T-cell (primary cell): ENCODE measurements around the gene OCLN. TPM values are rescaled to one million over a fixed set of nuclear protein-coding genes. Genes with fewer than 3 reads are reported as not detected.
A peak's percentile ranks its signal among the peaks of the same experiment; 100 is the strongest.
"Not testable (repeated sequence)": the region's sequence is repeated elsewhere in the genome, so short reads cannot be mapped to it uniquely, and the experiment has no call there.

Experiments used
- ATAC-seq, 4 experiments: fragments of 200-7000 bp in 3 of 4; fragments of 150-1000 bp in 1 of 4; cut with Tn5 transposase; replicated peaks in 1 of 4; 1 replicate in 3 of 4; 2 replicates in 1 of 4; pipeline ENCODE4 v1.10.0; 2021; ENCODE audit warnings: moderate library complexity in 3 of 4, mild to moderate bottlenecking in 2 of 4, moderate number of reproducible peaks in 1 of 4
- CTCF ChIA-PET, 2 donors: fragments of 300-600 bp; sonication (Branson Sonifier 250); formaldehyde crosslinking; loops; one replicate each; lab custom pipeline; 2022; ENCODE audit warnings: antibody characterized with exemption in 2 of 2; lab: Charles Lee
- POLR2A ChIA-PET, 2 donors: fragments of 300-600 bp; sonication (Branson Sonifier 250); formaldehyde crosslinking; loops; one replicate each; lab custom pipeline; 2022; ENCODE audit warnings: antibody characterized with exemption in 2 of 2; lab: Charles Lee
- DNase-seq, 35 experiments: peaks; one replicate each; pipeline versions ENCODE4 v3.0.0 to v3.0.0-alpha.2; 2013 to 2023
- H3K27ac ChIP-seq: one replicate; pipeline ENCODE4 v1.5.1; 2013; ENCODE audit warnings: low read length
- H3K27me3 ChIP-seq, 2 experiments: replicated peaks in 1 of 2; 1 replicate in 1 of 2; 2 replicates in 1 of 2; pipeline versions ENCODE4 v1.6.1 to v1.7.0; 2013; ENCODE audit warnings: low read length in 1 of 2, mixed read lengths in 1 of 2; ENCODE audit not compliant: control insufficient read depth in 2 of 2, insufficient read depth in 2 of 2; ENCODE audit errors: extremely low read depth in 1 of 2
- H3K36me3 ChIP-seq, 2 donors: 1 replicate in 1 of 2; 2 replicates in 1 of 2; pipeline versions ENCODE4 v1.6.1 to v1.7.0; 2013; ENCODE audit warnings: low read length in 1 of 2; ENCODE audit not compliant: control insufficient read depth in 2 of 2, insufficient read depth in 1 of 2; ENCODE audit errors: extremely low read depth in 1 of 2
- H3K4me1 ChIP-seq, 2 experiments: 1 replicate in 1 of 2; 2 replicates in 1 of 2; pipeline versions ENCODE4 v1.6.1 to v1.7.0; 2013; ENCODE audit warnings: low read length in 2 of 2, mixed read lengths in 1 of 2; ENCODE audit not compliant: insufficient read depth in 2 of 2, control insufficient read depth in 1 of 2; ENCODE audit errors: extremely low read depth in 1 of 2
- H3K4me3 ChIP-seq, 2 donors: 1 replicate in 1 of 2; 2 replicates in 1 of 2; pipeline versions ENCODE4 v1.5.1 to v1.7.0; 2013; ENCODE audit warnings: mild to moderate bottlenecking in 2 of 2, low read length in 1 of 2, moderate library complexity in 1 of 2; ENCODE audit not compliant: control insufficient read depth in 1 of 2; ENCODE audit errors: extremely low read depth in 1 of 2
- H3K9me3 ChIP-seq: 2 replicates; pipeline ENCODE4 v1.7.0; 2013
- H3K27ac Mint-ChIP-seq, 2 donors: one replicate each; pipeline ENCODE4 v1.8.0; 2020 to 2021; ENCODE audit warnings: mild to moderate bottlenecking in 2 of 2, mixed read lengths in 2 of 2
- H3K27me3 Mint-ChIP-seq, 2 donors: one replicate each; pipeline ENCODE4 v1.8.0; 2021 to 2022; ENCODE audit warnings: mixed read lengths in 2 of 2
- H3K36me3 Mint-ChIP-seq: one replicate; pipeline ENCODE4 v1.8.0; 2021; ENCODE audit warnings: mixed read lengths
- H3K4me1 Mint-ChIP-seq, 3 donors: one replicate each; pipeline ENCODE4 v1.8.0; 2020 to 2022; ENCODE audit warnings: mixed read lengths in 3 of 3, mild to moderate bottlenecking in 1 of 3
- H3K4me3 Mint-ChIP-seq, 3 donors: one replicate each; pipeline ENCODE4 v1.8.0; 2020 to 2022; ENCODE audit warnings: mild to moderate bottlenecking in 3 of 3, mixed read lengths in 3 of 3, moderate library complexity in 3 of 3
- H3K9me3 Mint-ChIP-seq, 3 donors: one replicate each; pipeline ENCODE4 v1.8.0; 2020 to 2022; ENCODE audit warnings: mixed read lengths in 3 of 3
- WGBS: methylation state at CpG from one replicate; pipeline ENCODE4 v1.1.5; 2013; ENCODE audit warnings: missing lambda C conversion rate; ENCODE audit not compliant: insufficient coverage; 5-methylcytosine and 5-hydroxymethylcytosine counted together
- total RNA-seq, 35 experiments: library from RNA in 6 of 35; stranded (reverse) in 6 of 35; fragments of 120-200 nt in 1 of 35; gene quantifications; one replicate each; pipeline versions ENCODE4 v1.2.1 to v1.2.4 and lab custom pipeline; 2013 to 2026

OCLN gene
- total RNA-seq, 5 donors from 2014 or later (not counting 1 experiment from before 2014, with no cell fraction given), result 1.1 to 9.0 (median 4.2) TPM

DNA sequence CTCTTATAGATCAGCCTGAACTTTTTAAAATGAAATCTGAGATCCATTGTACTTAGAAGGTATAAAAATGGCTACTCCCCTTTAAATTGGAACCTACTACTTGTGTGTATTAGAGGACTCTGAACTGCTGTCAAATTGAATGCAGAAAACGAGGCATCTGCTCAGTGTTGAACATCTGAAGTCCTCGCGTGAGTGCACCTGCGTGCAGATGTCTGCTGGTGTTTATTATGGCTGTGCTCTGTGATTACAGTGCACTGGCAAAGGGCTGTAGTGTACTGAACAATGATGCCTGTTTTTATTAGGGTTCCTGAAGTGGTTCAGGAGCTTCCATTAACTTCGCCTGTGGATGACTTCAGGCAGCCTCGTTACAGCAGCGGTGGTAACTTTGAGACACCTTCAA, 52.0 kb downstream of the OCLN start:
- H3K4me1 ChIP-seq, H3K9me3 ChIP-seq, H3K27ac ChIP-seq, H3K4me1 Mint-ChIP-seq, H3K27me3 Mint-ChIP-seq, H3K36me3 ChIP-seq, H3K9me3 Mint-ChIP-seq, H3K4me3 ChIP-seq, ATAC-seq, POLR2A ChIA-PET, H3K4me3 Mint-ChIP-seq, H3K27ac Mint-ChIP-seq, H3K36me3 Mint-ChIP-seq, CTCF ChIA-PET, DNase-seq, H3K27me3 ChIP-seq: not testable (repeated sequence)
- WGBS, result no CpG with 5 or more reads among the region's 7 CpGs

- POLR2A ChIA-PET, H3K9me3 Mint-ChIP-seq, H3K36me3 Mint-ChIP-seq, H3K27me3 Mint-ChIP-seq, H3K4me1 ChIP-seq, H3K36me3 ChIP-seq, H3K27ac ChIP-seq, H3K4me1 Mint-ChIP-seq, CTCF ChIA-PET, H3K9me3 ChIP-seq, H3K27me3 ChIP-seq: not testable (repeated sequence)
- H3K4me3 ChIP-seq, result peak within 1 kb of the TSS; percentile 38 to 42
- ATAC-seq, result peak; percentile 99 to 100 (median 100)
- peak within 1 kb of the TSS; percentile 92 to 95 (median 92) for H3K4me3 Mint-ChIP-seq
- peak within 1 kb of the TSS; percentile 90 for H3K27ac Mint-ChIP-seq
- peak; percentile 45 to 80 (median 70) for DNase-seq
- 1% methylated on average over 20 of the region's 40 CpGs for WGBS
Measured at GRCh38 chr5:69559908-69560330, 67.3 kb downstream of the OCLN start, which contains the start of gene GTF2H2C. Gene GTF2H2C (plus strand): TSS chr5:69560191. CDS start chr5:69565133, 4,942 bp downstream.

GRCh38 chr5:69560587-69561431, 68.2 kb downstream of the OCLN start:
- peak overlapping the region; percentile 31 to 38 for H3K4me3 ChIP-seq
- CTCF ChIA-PET, DNase-seq, H3K9me3 Mint-ChIP-seq, H3K4me1 Mint-ChIP-seq, H3K4me1 ChIP-seq, H3K36me3 Mint-ChIP-seq, H3K27ac Mint-ChIP-seq, H3K36me3 ChIP-seq, H3K27ac ChIP-seq, POLR2A ChIA-PET, H3K27me3 ChIP-seq, H3K9me3 ChIP-seq, H3K27me3 Mint-ChIP-seq: not testable (repeated sequence)
- H3K4me3 Mint-ChIP-seq, result peak overlapping the region; percentile 57 to 92 (median 59)
- WGBS, result no CpG with 5 or more reads among the region's 31 CpGs
- peak in 1 of 4 experiments; percentile 6 for ATAC-seq

DNA sequence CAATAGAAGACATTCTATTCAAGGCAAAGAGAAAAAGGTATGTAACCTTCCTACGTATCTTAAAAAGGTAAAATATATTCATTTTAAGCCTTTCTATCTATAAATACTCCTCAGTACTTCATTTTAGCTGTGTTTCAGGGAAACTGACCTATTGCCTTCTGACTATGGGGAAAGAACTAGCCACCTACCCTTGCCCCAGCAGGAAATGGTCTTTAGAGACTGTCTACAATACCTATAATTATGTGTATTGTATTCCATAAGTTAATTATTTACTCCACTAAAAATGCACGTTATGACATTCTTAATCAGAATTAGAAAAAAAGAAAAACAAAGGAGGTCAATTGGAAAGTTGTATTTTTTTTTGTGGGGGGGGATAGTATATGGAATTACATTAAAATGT, 73.6 kb downstream of the OCLN start:
- H3K9me3 Mint-ChIP-seq, ATAC-seq, H3K9me3 ChIP-seq, POLR2A ChIA-PET, H3K27ac Mint-ChIP-seq, CTCF ChIA-PET, H3K4me3 Mint-ChIP-seq, H3K36me3 ChIP-seq, DNase-seq, H3K27ac ChIP-seq, H3K4me1 ChIP-seq, H3K27me3 ChIP-seq, H3K4me3 ChIP-seq, H3K36me3 Mint-ChIP-seq, H3K4me1 Mint-ChIP-seq, H3K27me3 Mint-ChIP-seq: not testable (repeated sequence)
- WGBS, result no CpG with 5 or more reads among the region's 2 CpGs

GRCh38 chr5:69568072-69568471, 75.5 kb downstream of the OCLN start:
- H3K4me1 ChIP-seq, H3K36me3 ChIP-seq, DNase-seq, H3K9me3 Mint-ChIP-seq, H3K4me3 Mint-ChIP-seq, H3K36me3 Mint-ChIP-seq, H3K27ac Mint-ChIP-seq, H3K27me3 Mint-ChIP-seq, H3K27ac ChIP-seq, POLR2A ChIA-PET, ATAC-seq, H3K27me3 ChIP-seq, H3K9me3 ChIP-seq, H3K4me3 ChIP-seq, CTCF ChIA-PET, H3K4me1 Mint-ChIP-seq: not testable (repeated sequence)
- WGBS, result no CpG with 5 or more reads among the region's 2 CpGs

GRCh38 chr5:69583356-69583755, 90.8 kb downstream of the OCLN start:
- H3K9me3 Mint-ChIP-seq, POLR2A ChIA-PET, H3K27me3 ChIP-seq, H3K27me3 Mint-ChIP-seq, H3K4me3 Mint-ChIP-seq, H3K27ac Mint-ChIP-seq, H3K4me1 ChIP-seq, CTCF ChIA-PET, H3K9me3 ChIP-seq, H3K4me1 Mint-ChIP-seq, H3K27ac ChIP-seq, DNase-seq, H3K36me3 ChIP-seq, ATAC-seq, H3K36me3 Mint-ChIP-seq, H3K4me3 ChIP-seq: not testable (repeated sequence)
- WGBS, result no CpG with 5 or more reads among the region's 2 CpGs
